Upper lobe of right lung (tissue), 1 donor: ENCODE measurements around the gene PPP2R5D. TPM values are rescaled to one million over a fixed set of nuclear protein-coding genes. Genes with fewer than 3 reads are reported as not detected.
A peak's percentile ranks its signal among the peaks of the same experiment; 100 is the strongest.
"Not testable (repeated sequence)": the region's sequence is repeated elsewhere in the genome, so short reads cannot be mapped to it uniquely, and the experiment has no call there.

Source experiments
- ATAC-seq: fragments of 200-7000 bp; cut with Tn5 transposase; one replicate; pipeline ENCODE4 v1.9.1; 2020; ENCODE audit warnings: mild to moderate bottlenecking, moderate library complexity
- DNase-seq: peaks from one replicate; pipeline ENCODE4 v3.0.0-alpha.2; 2020
- H3K27ac ChIP-seq: fragments of 200-600 bp; one replicate; pipeline ENCODE4 v1.8.0; 2022
- H3K27me3 ChIP-seq: fragments of 200-600 bp; one replicate; pipeline ENCODE4 v1.8.0; 2022; ENCODE audit warnings: mild to moderate bottlenecking
- H3K36me3 ChIP-seq: fragments of 200-600 bp; one replicate; pipeline ENCODE4 v1.8.0; 2022
- H3K4me1 ChIP-seq: fragments of 200-600 bp; one replicate; pipeline ENCODE4 v1.8.0; 2022
- H3K4me3 ChIP-seq: fragments of 200-600 bp; one replicate; pipeline ENCODE4 v1.8.0; 2022; ENCODE audit warnings: mild to moderate bottlenecking
- H3K9me3 ChIP-seq: fragments of 200-600 bp; one replicate; pipeline ENCODE4 v1.8.0; 2022
- intact Hi-C: fragments of 100-400 bp; cut with DNase I; formaldehyde crosslinking; loops from one replicate; pipeline ENCODE4 v1.11.0; 2022
- total RNA-seq: library from RNA; stranded (reverse); fragmentation: NEBNext Ultra II Directional; extraction: Animal tissue kit (Norgen Biotek cat#: 25700); gene quantifications from one replicate; pipeline ENCODE4 v1.2.1, GENCODE V29; 2021
- TF ChIP-seq, protein P1 (sequence below): fragments of 200-600 bp; IDR thresholded peaks from one replicate; pipeline ENCODE4 v1.8.0; 2022; ENCODE audit warnings: antibody characterized with exemption
- donor health status: DM: no; HTN: yes; CAD: no; lungs with severe emphysema.

PPP2R5D gene
- total RNA-seq, 1 donor from 2014 or later = 24.1 TPM

DNA sequence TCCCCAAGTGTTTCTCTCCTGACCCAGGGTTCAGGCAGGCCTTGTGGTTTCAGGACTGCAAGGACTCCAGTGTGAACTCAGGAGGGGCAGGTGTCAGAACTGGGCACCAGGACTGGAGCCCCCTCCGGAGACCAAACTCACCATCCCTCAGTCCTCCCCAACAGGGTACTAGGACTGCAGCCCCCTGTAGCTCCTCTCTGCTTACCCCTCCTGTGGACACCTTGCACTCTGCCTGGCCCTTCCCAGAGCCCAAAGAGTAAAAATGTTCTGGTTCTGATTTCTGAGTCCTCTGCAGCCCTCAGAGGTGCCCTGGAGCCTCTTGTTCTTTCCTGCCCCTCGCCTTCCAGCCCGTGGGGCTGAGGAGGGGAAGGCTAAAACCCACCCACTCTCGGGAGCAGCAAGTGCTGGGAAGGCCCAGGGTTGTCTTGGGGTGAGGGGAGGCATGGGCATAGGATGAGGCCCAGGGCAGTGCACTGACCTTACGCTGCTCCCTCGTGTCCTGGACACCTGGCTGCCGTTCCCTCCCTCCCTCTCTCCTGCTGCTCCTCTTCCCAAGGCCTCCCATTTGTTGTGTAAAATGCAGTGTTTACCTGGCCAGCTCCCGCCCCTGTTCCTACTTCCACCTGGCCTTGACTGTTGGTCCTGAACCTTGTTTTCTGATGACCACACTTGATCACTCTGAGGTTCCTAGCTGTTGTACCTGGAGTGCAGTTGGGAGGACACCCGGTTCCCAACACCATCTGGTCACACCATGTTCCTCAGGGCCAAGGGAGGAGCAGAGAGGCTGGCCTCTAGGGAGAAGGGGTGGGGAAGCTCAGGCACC, 45.2 kb upstream of the PPP2R5D start:
- TF ChIP-seq, protein P1, sequence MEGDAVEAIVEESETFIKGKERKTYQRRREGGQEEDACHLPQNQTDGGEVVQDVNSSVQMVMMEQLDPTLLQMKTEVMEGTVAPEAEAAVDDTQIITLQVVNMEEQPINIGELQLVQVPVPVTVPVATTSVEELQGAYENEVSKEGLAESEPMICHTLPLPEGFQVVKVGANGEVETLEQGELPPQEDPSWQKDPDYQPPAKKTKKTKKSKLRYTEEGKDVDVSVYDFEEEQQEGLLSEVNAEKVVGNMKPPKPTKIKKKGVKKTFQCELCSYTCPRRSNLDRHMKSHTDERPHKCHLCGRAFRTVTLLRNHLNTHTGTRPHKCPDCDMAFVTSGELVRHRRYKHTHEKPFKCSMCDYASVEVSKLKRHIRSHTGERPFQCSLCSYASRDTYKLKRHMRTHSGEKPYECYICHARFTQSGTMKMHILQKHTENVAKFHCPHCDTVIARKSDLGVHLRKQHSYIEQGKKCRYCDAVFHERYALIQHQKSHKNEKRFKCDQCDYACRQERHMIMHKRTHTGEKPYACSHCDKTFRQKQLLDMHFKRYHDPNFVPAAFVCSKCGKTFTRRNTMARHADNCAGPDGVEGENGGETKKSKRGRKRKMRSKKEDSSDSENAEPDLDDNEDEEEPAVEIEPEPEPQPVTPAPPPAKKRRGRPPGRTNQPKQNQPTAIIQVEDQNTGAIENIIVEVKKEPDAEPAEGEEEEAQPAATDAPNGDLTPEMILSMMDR = no peak
- DNase-seq = no peak
- Histone ChIP-seq H3K4me1 (no peaks in the 10 kb centered on the region), H3K27me3 (no peaks in the 10 kb centered on the region), H3K9me3 (no peaks in the 10 kb centered on the region), H3K4me3 (no peak overlapping the region), H3K36me3 (peaks cover 59% of the 10 kb centered on the region), H3K27ac (no peak overlapping the region)
- ATAC-seq = peak; percentile 55
- intact Hi-C loops = no loop called here

DNA sequence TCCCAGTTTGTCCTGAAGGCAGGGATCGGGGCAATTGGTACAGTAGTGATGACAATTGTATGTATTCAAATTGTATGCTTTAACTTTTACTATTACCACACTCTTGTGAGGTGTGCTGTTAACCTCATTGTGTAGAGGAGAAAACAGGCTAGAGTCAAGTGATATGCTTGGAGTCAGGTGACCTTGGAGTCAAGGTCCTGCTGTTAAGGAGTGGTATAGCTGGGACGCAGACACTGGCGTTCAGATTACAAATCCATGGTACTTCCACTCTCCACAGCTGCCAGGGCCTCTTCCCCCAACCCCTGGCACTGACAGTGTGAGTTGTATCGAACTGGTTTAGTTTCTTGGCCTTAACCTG, 44.6 kb upstream of the PPP2R5D start:
- TF ChIP-seq, protein P1 = no peak
- no peaks in the 10 kb centered on the region for H3K4me1 ChIP-seq
- no peak for DNase-seq
- no peaks in the 10 kb centered on the region for H3K9me3 ChIP-seq
- intact Hi-C loops = no loop called here
- no peaks in the 10 kb centered on the region for H3K27me3 ChIP-seq
- peaks cover 56% of the 10 kb centered on the region for H3K36me3 ChIP-seq
- no peak overlapping the region for H3K4me3 ChIP-seq
- ATAC-seq = no peak
- H3K27ac ChIP-seq = no peak overlapping the region

DNA sequence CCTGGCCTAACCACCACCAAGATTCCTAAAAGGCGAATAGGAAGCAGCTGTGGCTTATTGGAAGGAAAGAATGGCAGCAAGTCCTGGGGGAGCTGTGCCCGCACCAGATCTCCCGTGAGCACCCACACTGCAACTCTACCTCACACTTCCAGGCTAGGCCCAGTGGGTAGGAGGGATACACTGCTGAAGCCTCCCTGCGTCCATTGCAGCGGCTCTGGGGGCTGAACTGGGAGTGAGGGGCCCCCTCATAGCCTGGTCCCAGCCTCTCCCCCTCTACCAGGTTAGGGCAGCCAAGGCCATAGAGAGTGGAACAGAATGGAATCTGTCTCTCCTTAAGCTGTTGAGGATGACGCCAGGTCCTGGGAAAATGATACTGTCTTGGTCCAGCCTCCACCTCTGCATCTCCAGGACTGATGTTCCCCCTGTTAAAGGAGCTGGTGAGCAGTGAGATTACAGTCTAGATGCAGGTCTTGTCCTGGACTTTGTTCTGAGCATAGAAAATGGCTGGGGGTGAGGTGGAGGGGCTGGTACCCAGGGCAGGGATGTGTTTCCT, 43.8 kb upstream of the PPP2R5D start:
- ATAC-seq (no peak), DNase-seq (no peak)
- no peak overlapping the region for H3K4me3 ChIP-seq
- no peak overlapping the region for H3K27ac ChIP-seq
- no peaks in the 10 kb centered on the region for H3K4me1 ChIP-seq
- intact Hi-C loops = no loop called here
- H3K27me3 ChIP-seq = no peaks in the 10 kb centered on the region
- TF ChIP-seq, protein P1 = no peak
- no peaks in the 10 kb centered on the region for H3K9me3 ChIP-seq
- H3K36me3 ChIP-seq = peaks cover 50% of the 10 kb centered on the region

DNA sequence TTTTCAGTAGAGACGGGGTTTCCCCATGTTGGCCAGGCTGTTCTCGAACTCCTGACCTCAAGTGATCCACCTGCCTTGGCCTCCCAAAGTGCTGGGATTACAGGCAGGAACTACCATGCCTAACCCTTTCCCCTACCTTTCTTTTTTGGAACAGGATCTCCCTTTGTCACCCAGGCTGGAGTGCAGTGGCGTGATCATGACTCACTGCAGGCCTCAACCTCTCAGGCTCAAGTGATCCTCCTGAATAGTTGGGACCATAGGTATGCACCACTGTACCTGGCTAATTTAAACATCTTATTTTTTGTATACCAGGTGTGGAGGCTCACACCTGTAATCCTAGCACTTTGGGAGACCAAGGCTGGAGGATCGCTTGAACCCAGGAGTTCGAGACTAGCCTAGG, 43.0 kb upstream of the PPP2R5D start:
- DNase-seq, H3K27me3 ChIP-seq, H3K27ac ChIP-seq, intact Hi-C loops, H3K4me1 ChIP-seq, H3K4me3 ChIP-seq, H3K9me3 ChIP-seq: not testable (repeated sequence)
- peak; percentile 55 for ATAC-seq
- H3K36me3 ChIP-seq = peaks cover 42% of the 10 kb centered on the region

DNA sequence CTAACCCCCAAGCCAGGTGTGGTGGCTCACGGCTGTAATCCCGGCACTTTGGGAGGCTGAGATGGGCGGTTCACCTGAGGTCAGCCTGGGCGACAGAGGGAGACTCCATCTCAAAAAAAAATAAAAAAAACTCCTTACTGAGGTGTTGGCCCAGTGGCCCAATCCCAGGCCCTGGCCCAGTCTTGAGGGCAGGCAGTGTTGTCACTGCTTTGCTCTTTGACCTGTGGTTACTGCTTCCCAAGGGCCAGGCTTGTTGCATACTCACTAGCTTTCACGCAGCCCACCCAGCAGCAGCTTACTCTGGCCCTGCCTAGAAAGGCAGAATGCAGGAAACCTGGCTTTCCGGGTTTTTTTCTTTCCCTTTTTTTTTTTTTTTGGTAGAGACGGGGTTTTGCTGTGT, 41.9 kb upstream of the PPP2R5D start:
- ATAC-seq = no peak
- Histone ChIP-seq H3K4me1 (no peaks in the 10 kb centered on the region), H3K27me3 (no peaks in the 10 kb centered on the region), H3K27ac (no peak overlapping the region), H3K9me3 (no peaks in the 10 kb centered on the region), H3K36me3 (peaks cover 32% of the 10 kb centered on the region), H3K4me3 (no peak overlapping the region)
- TF ChIP-seq, protein P1 = no peak
- DNase-seq = no peak
- intact Hi-C loops = no loop called here

DNA sequence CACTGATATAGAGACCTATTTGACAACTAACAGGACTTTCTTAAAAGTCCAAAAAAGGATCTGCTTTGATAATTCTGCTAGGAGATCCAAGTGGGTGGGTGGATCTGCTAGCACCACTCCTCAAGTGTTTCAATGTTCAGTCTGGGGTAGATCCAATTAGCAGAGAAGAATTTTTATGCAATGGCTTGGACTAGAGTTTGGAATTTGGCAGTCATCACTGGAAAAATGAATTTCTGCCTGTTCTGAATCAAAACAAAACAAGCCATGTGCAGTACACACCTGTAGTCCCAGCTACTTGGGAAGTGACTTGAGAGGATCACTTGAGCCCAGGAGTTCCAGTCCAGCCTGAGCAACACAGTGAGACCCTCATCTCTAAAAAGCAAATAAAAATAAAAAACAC, 36.4 kb upstream of the PPP2R5D start:
- Histone ChIP-seq H3K4me1 (no peaks in the 10 kb centered on the region), H3K27ac (no peak overlapping the region), H3K9me3 (no peaks in the 10 kb centered on the region), H3K4me3 (no peak overlapping the region), H3K27me3 (no peaks in the 10 kb centered on the region), H3K36me3 (peaks cover 8% of the 10 kb centered on the region)
- TF ChIP-seq, protein P1 = no peak
- no peak for ATAC-seq
- intact Hi-C loops = no loop called here
- DNase-seq = no peak
